PFSK-1 (cell line): ENCODE data around the gene MRPL41.

Experiments used
- FOXP2 ChIP-seq: optimal IDR thresholded peaks from 2 replicates; pipeline ENCODE3; 2011; ENCODE audit warnings: borderline replicate concordance, control low read depth, inconsistent platforms; ENCODE audit not compliant: insufficient read depth; ENCODE audit errors: extremely low read length, extremely low read depth
- POLR2AphosphoS5 ChIP-seq: IDR thresholded peaks from 2 replicates; pipeline ENCODE4 v1.6.1; 2012; ENCODE audit warnings: low read depth, mild to moderate bottlenecking, control low read depth, low read length, moderate library complexity
- REST ChIP-seq, 2 experiments: IDR thresholded peaks; 2 replicates each; pipeline versions ENCODE4 v1.6.1 to v1.8.0; 2011 to 2012; ENCODE audit warnings: low read depth in 2 of 2, low read length in 2 of 2, control low read depth in 1 of 2, inconsistent platforms in 1 of 2, mild to moderate bottlenecking in 1 of 2, moderate library complexity in 1 of 2; ENCODE audit not compliant: insufficient read depth in 1 of 2
- SIN3A ChIP-seq: IDR thresholded peaks from 2 replicates; pipeline ENCODE4 v1.6.1; 2012; ENCODE audit warnings: mild to moderate bottlenecking, low read length, moderate library complexity, borderline replicate concordance; ENCODE audit not compliant: insufficient read depth
- TAF1 ChIP-seq: IDR thresholded peaks from 2 replicates; pipeline ENCODE4 v1.6.1; 2012; ENCODE audit warnings: low read length, control low read depth, borderline replicate concordance; ENCODE audit not compliant: insufficient read depth

The MRPL41 gene

GRCh38 chr9:137583957-137584356 is 32.3 kb downstream of the MRPL41 start:
- TF ChIP-seq POLR2AphosphoS5 (no peak), TAF1 (no peak)

- TF ChIP-seq SIN3A (no peak), REST (IDR thresholded peaks at IDR 0.05; ENCODE audit: insufficient read depth in 1 of 2, low read depth in 2 of 2, low read length in 2 of 2) (no peak), POLR2AphosphoS5 (no peak), FOXP2 (no peak), TAF1 (no peak)
These were observed 35.2 kb downstream of the MRPL41 start for GRCh38 chr9:137586854-137587253.

- TF ChIP-seq SIN3A (no peak), POLR2AphosphoS5 (no peak), FOXP2 (no peak), TAF1 (no peak), REST (IDR thresholded peaks at IDR 0.05; ENCODE audit: insufficient read depth in 1 of 2, low read depth in 2 of 2, low read length in 2 of 2) (no peak)
These were observed 36.6 kb downstream of the MRPL41 start for GRCh38 chr9:137588311-137588710.

GRCh38 chr9:137588891-137589290 is 37.2 kb downstream of the MRPL41 start:
- TF ChIP-seq REST (IDR thresholded peaks at IDR 0.05; ENCODE audit: insufficient read depth in 1 of 2, low read depth in 2 of 2, low read length in 2 of 2) (no peak), TAF1 (no peak), POLR2AphosphoS5 (no peak), SIN3A (no peak), FOXP2 (no peak)

- TF ChIP-seq TAF1 (no peak), POLR2AphosphoS5 (no peak), REST (IDR thresholded peaks at IDR 0.05; ENCODE audit: insufficient read depth in 1 of 2, low read depth in 2 of 2, low read length in 2 of 2) (no peak), FOXP2 (no peak), SIN3A (no peak)
These were observed 37.9 kb downstream of the MRPL41 start for GRCh38 chr9:137589441-137590122.
